GM19463 (cell line): Measurements from ENCODE around the gene ENKD1.
"Not testable (repeated sequence)": the region's sequence is repeated elsewhere in the genome, so short reads cannot be mapped to it uniquely, and the experiment has no call there.

ENCODE experiments used
- ATAC-seq: cut with Tn5 transposase; IDR thresholded peaks from one replicate; pipeline ENCODE4 v1.9.1; 2021; ENCODE audit warnings: mild to moderate bottlenecking, moderate library complexity; ENCODE audit not compliant: unreplicated experiment

The ENKD1 gene, protein sequence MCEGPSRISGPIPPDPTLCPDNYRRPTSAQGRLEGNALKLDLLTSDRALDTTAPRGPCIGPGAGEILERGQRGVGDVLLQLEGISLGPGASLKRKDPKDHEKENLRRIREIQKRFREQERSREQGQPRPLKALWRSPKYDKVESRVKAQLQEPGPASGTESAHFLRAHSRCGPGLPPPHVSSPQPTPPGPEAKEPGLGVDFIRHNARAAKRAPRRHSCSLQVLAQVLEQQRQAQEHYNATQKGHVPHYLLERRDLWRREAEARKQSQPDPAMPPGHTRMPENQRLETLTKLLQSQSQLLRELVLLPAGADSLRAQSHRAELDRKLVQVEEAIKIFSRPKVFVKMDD

DNA sequence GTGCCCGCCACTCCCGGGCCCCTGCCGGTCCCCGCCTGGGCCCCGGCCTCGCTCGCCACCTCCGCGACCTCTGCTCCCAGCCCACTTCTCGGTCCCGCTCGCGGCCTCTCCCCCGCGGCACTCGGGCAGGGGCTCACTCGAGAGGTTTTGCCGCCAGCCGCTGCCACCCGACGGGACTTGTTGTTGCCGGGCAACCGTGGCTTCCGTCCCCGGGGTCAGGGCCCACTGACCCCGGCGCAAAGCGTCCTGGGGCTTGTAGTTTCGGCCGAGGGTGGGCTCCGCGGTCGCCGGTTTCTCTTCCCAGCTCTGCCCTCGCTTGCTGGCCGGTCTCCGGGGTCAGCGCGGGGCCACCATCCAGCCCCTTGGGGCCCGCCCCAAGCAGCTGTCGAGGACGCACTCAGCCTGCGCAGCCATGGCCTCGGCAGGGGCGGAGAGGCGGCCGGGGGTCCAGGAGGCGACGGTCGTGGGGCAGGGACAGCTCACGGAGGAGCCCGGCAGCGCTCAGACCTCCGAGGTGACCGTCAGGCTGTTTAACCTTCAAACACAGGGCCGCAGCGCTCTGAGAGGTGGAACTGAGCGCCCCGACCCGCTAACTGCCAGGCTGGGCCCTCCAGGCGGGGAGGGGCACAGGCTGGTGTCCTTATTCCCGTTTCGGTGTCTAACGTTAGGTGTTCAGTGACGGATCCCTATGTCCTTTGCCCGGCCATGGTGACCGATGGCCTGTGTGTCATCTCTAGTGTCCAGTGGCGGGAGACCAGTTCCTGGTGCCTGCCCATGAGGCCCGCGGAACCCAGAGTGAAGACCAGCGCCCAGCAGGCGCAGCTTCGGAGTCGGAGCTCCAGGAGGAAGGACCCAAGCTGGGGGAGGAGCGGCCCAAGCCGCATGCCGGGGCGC, at the start of gene ENKD1, which contains the start of gene C16orf86:
ENKD1 (minus strand) TSS at position 192 of the 894 bp plus-strand sequence. CDS start 308 bp downstream, outside the sequence.
C16orf86 (plus strand) TSS at position 256 of the 894 bp plus-strand sequence; CDS start at position 413, 157 bp downstream.
- ATAC-seq: peak; percentile 68

DNA sequence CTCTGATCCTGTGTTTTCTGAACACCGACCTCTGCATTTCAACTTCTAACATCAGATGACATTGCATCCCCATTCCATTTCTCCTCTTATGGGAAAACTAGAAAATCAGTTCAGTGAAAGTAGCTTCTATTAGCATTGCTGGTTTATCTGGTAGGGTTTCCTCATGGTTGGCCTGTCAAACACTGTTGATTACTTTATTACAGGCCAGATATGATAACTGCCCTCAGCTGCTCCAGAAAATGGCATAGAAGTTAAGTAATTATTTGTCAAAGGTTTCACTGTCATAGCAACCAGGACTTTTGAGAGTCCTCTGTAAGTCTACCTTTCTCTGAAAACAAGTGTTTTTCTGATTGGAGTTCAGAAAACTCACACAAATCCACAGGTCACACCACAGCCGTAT, 49.5 kb upstream of the ENKD1 start:
- ATAC-seq: no peak

DNA sequence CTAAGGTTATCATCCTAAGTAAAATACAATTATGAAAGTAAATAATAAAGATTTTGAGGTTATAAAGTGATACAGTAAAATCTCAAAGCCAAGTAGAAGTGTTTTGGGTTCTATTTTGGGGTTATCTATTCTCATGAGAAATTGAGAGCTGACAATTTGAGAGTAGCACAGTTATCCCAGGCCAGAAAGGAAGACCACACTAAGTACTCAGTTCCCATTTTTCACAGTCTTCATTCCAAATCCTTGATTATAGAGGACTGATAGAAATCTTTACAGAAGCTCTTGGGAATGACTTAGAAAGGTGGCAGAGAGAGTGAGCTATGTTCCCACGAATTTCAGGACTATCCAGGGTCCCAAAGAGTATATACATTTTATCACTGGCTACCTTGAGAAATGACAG, 48.0 kb upstream of the ENKD1 start:
- ATAC-seq: no peak

DNA sequence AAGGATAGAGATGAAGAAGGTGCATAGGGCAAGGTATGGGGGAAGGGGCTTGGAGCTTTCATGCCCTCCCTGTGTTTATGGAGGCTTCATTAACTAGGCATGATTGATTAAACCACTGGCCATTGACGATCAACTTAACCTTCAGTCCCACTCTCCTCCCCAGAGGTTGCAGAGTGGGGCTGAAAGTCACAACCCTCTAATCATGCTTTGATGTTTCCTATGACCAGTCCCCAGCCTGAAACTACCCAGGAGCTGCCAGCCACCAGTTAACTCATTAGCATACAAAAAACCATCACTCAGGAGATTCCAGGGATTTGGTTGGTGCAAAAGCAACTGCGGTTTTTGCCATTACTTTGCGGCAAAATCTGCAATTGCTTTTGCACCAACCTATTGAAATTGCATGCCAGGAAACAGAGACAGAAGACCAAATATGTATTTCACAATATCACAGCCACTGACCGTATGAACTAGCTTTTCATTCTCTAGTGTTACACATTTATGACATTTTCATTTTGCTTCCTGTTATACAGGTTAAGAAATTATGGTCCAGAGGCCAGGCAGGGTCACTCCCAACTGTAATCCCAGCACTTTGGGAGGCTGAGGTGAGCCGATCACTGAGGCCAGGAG, 47.2 kb upstream of the ENKD1 start:
- no peak for ATAC-seq

DNA sequence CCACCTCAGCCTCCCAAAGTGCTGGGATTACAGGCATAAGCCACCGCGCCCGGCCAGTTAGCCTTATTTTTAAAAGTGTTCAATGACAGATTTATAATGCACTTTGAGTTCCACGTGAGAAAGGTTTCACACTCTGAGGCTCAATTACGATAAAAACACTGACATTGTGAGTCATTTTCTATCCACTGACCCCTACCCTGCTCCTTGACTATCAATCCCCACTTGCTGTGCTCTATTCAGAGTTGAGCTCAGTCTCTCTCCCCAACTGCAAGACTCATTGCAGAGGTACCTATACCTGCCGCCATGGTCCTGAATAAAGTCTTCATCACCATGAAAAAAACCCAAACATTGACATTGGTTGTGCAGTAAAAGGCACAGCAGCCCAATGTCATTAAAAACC, 44.1 kb upstream of the ENKD1 start:
- no peak for ATAC-seq

DNA sequence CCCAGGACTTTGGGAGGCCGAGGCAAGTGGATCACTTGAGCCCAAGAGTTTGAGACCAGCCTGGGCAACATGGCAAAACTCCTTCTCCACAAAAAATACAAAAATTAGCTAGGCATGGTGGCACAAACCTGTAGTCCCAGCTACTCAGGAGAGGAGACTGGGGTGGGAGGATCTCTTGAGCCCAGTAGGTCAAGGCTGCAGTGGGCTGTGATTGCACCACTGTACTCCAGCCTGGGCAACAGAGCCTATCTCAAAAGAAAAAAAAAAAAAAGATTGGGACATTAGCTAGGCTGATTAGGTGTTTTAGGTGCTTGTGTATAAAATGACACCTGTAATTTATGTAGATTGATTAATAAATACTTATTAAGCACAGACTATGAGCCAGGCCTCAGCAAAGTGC, 42.5 kb upstream of the ENKD1 start:
- no peak for ATAC-seq

DNA sequence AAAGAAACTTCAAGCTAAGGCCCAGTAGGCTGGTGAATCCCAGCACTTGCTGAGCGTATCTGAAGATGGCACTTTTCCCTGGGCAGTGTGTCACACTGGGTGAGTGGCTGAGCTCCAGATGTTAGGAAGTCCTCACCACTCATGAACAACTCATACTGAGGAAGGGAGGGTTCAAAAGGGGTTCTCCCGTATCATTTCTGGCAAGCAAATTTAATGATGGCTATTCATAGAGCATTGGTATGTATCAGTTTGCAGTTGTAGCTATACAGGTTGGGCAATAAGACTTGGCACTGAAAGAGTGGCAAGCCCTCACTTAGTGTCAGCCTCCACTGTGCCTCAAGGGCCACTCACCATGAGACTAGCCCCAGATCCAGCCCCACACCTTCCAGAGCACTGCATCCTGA, 41.8 kb upstream of the ENKD1 start:
- ATAC-seq: no peak

DNA sequence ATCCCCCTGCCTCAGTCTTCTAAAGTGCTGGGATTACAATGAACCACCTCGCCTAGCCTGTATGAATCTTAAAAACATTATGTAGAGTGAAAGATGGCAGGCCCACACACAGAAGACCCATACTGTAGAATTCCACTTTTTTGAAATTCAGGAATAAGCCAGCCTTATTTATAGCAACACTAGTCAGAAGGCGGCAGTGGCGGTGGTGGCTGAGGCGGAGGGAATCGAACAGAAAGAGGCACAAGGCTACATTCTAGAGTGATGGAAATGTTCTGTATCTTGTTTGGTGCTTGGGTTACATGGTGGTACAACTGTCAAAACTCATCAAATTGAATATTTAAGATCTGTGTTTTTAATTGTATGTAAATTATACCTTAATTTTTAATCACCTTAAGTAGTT, 41.2 kb upstream of the ENKD1 start:
- ATAC-seq: no peak

DNA sequence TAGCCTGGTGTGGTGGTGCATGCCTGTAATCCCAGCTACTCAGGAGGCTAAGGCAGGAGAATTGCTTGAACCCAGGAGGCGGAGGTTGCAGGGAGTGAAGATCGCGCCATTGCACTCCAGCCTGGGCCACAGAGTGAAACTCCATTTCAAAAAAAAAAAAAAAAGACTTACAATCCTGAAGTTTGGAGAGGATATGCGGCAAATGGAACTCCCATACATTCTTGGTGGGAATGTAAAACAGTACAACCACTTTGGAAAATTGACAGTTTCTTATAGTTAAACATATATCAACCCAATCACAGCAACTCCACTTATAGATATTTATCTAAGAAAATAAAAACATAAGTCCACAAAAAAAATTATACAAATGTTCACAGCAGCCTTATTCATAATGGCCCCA, 40.7 kb upstream of the ENKD1 start:
- no peak for ATAC-seq

DNA sequence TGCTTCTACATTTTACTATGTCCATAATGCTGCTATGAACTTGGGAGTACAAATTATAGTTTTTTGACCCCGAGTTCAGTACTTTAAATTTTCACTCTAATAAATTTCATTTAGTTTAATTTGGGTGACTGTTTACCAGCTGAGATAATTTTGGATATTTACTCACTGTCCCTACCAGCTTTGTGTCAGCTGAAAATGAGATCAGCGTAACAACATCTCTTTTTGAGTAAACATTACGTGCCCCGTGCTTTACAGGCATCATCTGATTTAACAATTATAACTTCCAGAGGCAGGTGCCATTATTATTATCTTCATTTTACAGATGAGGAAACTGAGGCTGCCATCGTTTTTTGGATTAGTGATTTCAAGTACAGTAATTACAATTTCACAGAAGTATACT, 37.6 kb upstream of the ENKD1 start:
- no peak for ATAC-seq

DNA sequence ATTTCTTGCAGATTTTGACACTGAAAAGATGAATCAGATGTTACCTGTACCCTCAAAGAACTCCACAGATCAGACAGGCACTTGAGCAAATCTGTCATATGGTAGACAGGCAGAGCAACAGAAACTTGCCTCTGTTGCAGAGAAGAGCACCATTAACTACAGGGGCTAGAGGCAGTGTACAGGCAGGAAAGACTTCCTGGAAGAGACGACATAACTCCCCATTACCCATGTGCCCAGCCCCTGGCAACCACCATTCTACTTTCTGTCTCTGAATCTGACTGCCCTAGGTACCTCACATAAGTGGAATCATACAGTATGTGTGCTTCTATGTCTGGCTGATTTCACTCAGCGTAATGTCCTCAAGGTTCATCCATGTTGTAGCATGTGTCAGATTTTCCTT, 37.1 kb upstream of the ENKD1 start:
- ATAC-seq: no peak

DNA sequence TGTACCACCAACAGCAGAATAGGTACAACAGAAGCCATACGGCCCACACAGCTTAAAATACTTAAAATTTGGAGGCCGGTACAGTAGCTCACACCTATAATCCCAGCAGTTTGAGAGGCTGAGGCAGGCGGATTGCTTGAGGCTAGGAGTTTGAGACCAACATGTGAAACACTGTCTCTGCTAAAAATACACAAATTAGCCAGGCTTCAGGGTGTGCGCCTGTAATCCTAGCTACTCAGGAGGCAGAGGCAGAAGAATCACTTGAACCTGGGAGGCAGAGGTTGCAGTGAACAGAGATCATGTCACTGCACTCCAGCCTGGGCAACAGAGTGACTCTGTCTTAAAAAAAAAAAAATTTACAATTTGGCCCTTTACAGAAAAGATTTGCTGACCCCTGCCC, 35.6 kb upstream of the ENKD1 start:
- no peak for ATAC-seq

DNA sequence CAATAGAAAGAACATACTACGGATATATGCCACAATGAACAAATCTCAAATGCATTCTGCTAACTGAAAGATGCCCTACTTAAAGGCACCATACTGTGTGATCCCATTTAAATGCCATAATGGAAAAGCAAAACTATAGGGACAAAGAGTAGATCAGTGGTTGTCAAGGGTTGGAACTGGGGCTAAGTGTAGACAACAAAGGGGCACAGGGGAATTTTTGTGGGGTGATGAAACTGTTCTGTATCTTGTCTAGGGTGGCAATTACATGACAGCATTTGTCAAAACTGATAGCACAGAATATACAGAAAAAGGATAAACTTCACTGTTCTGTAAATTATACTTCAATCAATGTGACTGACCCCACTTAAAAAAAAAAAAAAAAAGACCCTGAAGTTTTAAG, 34.9 kb upstream of the ENKD1 start:
- no peak for ATAC-seq

DNA sequence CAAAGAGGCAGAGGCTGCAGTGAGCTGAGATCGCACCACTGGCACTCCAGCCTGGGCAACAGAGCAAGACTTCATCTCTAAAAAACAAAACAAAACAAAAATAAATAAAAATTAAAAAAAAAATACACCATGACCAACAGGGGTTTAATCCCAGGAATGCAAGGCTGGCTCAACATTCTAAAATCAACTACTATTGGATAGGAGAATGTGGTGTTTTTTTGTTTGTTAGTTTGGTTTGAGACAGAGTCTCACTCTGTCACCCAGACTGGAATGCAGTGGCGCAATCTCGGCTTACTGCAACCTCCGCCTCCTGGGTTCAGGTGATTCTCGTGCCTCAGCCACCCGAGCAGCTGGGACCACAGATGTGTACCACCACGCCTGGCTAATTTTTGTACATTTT, 32.7 kb upstream of the ENKD1 start:
- no peak for ATAC-seq

DNA sequence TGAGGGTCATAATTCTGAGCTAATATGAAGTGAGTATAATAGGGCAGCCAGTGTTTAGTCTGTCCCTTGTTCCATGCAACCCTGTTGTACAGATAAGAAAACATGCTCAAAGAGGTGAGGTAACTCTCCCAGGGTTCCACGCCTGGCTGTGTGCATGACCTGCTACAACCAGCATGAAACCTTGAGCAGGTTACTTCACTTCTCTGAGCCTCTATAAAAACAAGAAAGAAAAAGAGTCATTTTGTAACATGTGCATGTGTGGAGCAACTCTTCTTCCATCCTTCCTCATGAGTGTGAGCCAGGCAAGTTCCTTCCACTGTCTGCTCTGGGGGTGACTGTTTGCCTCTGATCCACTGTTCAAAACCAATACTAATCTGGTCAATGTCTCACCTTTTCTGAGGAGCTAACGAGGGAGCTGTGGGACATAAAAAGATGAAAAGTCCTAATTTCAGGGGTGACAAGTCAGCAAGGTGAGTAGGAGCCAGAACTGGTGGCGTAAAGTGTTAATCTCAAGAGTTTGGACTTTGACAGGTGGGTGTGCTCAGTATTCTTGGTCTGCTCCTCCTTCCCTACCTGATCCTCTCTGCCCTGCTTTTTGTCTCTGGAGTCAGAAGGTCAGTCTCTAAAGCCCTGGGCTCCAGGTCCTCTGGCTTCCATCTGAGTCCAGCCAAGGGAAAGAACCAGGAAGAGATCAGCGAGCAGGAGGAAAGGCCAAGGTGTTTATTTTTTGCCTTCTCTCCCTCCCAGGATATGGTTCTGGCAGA, 31.1 kb upstream of the ENKD1 start:
- no peak for ATAC-seq

DNA sequence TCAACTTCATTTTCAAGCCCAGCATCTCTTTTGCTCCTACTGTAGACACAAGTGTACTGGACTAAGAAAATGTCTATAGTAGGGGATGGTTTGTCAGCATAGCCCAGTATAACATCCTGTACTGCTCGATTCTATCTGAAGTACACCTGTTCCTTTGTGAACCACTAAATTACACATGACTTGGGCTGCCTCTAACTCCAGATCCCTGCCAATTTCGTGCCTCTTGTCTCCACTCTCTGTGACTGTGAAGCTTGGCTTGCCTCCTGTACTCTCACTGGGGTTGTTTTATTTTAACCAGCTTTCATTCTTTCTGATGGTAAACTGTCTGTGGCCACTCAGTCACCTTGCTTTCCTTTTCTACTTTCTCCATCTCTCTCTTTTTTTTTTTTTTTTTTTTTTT, 28.1 kb upstream of the ENKD1 start:
- no peak for ATAC-seq

DNA sequence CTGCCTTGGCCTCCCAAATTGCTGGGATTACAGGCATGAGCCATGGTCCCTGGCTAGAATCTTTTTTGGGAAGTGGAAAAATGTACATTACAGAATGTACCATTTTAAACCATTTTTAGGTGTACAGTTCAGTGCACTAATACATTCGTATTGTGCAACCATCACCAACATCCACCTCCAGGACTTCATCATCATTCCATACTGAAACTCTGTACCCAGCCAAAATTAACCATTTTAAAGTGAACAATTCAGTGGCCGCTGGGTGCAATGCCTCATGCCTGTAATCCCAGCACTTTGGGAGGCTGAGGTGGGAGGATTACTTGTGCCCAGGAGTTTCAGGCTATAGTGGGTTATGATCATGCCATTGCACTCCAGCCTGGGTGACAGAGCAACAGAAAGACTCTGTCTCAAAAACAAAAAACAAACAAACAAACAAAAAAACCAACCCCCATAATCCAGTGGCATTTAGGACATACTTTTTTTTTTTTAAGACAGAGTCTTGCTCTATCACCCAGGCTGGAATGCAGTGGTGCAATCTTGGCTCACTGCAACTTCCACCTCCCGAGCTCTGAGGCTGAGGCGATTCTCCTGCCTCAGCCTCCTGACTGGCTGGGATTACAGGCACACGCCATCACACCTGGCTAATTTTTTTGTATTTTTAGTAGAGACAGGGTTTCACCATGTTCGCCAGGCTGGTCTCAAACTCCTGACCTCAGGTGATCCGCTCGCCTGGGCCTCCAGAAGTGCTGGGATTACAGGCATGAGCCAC, 27.2 kb upstream of the ENKD1 start:
- not testable (repeated sequence) for ATAC-seq

DNA sequence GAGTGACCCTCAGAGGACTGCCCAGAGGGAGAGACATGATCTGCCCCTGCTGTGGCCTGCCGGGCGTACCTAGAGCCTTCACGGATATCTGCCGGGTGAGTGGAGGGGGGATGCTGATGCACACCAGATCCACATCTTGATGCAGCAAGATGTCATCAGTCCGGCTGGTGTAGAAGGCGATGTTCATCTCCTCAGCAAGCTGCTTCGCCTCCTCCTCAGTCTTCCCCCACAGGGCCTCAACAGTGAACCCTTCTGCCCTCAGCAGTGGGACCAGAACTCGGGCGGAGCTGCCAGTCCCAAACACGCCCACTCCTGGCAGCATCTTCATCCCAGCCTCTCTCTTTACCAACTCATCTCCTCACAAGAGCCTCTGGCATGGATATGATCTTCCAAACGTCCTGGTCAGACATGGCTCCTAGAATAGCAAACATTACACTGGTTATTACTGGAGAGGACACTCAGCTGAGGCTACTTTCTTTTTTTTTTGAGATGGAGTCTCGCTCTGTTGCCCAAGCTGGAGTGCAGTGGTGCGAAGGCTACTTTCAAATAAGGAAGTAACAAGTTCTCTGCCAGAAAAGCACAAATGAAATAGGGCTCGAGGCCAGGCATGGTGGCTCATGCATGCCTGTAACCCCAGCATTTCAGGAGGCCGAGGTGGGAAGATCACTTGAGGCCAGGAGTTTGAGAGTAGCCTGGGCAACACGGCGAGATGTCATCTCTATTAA, 19.0 kb upstream of the ENKD1 start:
- ATAC-seq: no peak

DNA sequence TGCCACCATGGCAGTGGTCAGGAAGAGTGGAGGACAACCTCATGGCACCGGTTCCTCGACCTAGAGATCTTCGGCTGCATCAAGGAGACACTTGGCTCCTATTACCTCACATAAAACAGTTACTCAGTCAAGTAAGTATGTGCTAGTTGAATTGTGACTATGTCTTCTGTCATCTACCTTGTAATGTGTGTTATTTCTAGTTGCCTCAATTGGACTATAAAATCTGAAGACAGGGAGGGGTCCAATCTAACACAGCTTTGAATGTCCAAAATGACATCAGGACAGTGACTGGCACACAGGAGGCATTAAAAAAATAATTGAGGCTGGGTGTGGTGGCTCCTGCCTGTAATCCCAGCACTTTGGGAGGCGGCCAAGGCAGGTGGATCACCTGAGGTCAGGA, 17.2 kb upstream of the ENKD1 start:
- ATAC-seq: no peak
